VCaP (cell line): ENCODE measurements around the gene CPN2.
A peak's percentile ranks its signal among the peaks of the same experiment; 100 is the strongest.

Experiments
- H3K27ac ChIP-seq: fragments of 450-650 bp; 2 replicates; pipeline ENCODE4 v1.5.1; 2017
- TF ChIP-seq, protein P1 (sequence below): fragments of 450-650 bp; conservative IDR thresholded peaks from 2 replicates; pipeline ENCODE4 v1.5.1; 2017; ENCODE audit warnings: mild to moderate bottlenecking, moderate library complexity

The CPN2 gene

DNA sequence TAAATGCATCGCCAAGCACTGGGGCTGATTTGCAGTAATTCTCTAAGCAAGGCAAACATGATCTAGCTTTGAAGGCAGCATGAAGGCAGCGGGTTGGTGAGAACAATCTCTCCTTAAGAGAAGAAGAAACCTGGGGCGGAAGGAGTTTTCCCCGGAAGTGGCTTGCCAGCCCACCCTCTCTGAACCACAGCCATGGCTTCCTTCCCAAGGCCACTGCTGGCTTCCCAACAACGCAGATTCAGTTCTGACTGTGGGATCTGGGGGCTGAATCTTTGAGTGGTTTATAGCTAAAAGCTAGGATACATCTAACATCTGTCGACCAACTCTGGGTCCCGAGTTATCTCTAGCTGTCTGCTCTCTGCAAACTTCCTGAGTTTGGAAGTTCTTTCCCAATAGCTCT, 4.3 kb upstream of the CPN2 start:
- H3K27ac ChIP-seq: no peak overlapping the region
- TF ChIP-seq, protein P1, sequence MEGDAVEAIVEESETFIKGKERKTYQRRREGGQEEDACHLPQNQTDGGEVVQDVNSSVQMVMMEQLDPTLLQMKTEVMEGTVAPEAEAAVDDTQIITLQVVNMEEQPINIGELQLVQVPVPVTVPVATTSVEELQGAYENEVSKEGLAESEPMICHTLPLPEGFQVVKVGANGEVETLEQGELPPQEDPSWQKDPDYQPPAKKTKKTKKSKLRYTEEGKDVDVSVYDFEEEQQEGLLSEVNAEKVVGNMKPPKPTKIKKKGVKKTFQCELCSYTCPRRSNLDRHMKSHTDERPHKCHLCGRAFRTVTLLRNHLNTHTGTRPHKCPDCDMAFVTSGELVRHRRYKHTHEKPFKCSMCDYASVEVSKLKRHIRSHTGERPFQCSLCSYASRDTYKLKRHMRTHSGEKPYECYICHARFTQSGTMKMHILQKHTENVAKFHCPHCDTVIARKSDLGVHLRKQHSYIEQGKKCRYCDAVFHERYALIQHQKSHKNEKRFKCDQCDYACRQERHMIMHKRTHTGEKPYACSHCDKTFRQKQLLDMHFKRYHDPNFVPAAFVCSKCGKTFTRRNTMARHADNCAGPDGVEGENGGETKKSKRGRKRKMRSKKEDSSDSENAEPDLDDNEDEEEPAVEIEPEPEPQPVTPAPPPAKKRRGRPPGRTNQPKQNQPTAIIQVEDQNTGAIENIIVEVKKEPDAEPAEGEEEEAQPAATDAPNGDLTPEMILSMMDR: no peak

DNA sequence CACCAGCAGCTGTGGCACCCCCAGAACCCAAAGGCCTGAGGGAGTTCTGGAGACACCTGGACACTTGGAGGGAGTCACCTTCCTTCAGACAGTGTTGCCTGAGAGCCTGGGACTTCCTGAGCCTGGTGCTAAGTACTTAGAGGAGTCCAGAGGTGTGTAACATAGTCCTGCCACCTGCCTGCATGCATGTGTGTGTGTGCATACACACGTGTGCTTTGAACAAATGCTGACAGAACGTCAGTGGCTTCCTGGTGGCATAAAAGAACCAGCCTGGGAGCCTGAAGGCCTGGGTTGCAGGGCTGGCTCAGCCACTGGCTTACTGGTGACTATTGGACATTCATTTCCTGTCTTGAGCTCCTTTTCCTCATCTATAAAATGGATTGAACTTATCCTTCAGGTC, 3.2 kb upstream of the CPN2 start:
- TF ChIP-seq, protein P1: no peak

GRCh38 chr3:194352667-194353246, 1.6 kb upstream of the CPN2 start:
- H3K27ac ChIP-seq: peak overlapping the region; percentile 72
- TF ChIP-seq, protein P1: no peak

More for the DNA sequence above, 3.2 kb upstream of the CPN2 start:
- peak overlapping the region; percentile 72; the same call in 1 of the 2 replicates for H3K27ac ChIP-seq

- peak overlapping the region; percentile 72 for H3K27ac ChIP-seq
- TF ChIP-seq, protein P1: no peak
Measured at GRCh38 chr3:194351952-194352536, 916 bp upstream of the CPN2 start.

DNA sequence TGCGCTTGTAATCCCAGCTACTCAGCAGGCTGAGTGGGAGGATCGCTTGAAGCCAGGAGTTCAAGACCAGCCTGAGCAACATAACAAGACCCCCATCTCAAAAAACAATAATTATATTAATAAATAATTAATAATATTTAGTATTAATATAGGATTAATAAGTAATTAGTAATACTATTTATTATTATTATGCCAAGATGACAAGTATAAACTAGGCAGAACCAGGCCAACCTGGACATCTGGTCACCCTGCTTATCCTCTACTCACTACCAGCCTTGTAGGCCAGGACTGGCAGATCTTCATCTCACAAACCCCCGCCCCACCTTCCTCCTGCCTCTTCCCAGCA, 429 bp downstream of the CPN2 start:
- TF ChIP-seq, protein P1: no peak
- no peak overlapping the region for H3K27ac ChIP-seq

DNA sequence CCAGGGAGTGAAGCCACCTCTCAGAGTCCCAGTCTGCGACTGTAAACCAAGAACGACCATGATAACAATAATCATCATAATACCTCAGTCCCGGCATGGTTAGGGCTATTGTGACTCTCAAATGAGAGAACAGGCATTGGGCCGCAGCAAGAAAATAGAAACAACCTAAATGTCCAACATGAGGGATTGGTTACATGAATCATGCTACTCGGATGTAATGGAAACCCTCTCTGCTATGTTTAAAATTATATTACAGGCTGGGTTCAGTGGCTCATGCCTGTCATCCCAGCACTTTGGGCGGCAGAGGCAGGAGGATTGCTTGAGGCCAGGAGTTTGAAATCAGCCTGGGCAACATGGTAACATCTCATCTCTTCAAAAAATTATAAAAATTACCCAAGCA, 2.8 kb downstream of the CPN2 start:
- TF ChIP-seq, protein P1: no peak

DNA sequence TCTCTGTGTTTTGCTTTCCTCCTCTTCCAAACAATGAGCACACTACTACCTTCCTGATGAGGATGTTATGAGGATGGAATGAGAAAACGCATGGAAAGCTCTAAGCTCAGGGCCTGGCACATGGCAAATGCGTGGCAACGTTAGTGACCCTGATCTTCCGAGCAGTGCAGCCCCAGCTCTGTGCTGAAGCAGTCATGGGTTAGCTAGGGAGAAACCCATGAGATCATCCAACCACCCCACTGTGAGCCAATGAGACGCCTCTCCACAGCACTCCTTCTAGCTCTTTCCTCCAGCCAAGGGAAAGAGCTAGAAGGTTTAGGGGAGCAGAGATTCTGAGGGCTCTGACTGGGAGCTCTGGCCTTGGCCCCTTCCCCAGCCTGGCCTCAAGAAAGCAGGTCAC, 4.5 kb downstream of the CPN2 start:
- TF ChIP-seq, protein P1: no peak
- no peak overlapping the region for H3K27ac ChIP-seq

More for the DNA sequence above, 2.8 kb downstream of the CPN2 start:
- H3K27ac ChIP-seq: no peak overlapping the region
